PC-3 (cell line): ENCODE data around the gene RPS6KB1.

ENCODE experiments used
- EZH2phosphoT487 ChIP-seq: fragments of 300-600 bp; sonication (generic); IDR thresholded peaks from 2 replicates; pipeline ENCODE4 v1.6.1; 2018; ENCODE audit warnings: mild to moderate bottlenecking, antibody characterized with exemption, low read length, borderline replicate concordance
- TF ChIP-seq, protein P1 (sequence below): fragments of 300-600 bp; sonication (generic); conservative IDR thresholded peaks from 2 replicates; pipeline ENCODE4 v1.5.1; 2017; ENCODE audit warnings: antibody characterized with exemption, low read depth, mild to moderate bottlenecking, low read length

DNA sequence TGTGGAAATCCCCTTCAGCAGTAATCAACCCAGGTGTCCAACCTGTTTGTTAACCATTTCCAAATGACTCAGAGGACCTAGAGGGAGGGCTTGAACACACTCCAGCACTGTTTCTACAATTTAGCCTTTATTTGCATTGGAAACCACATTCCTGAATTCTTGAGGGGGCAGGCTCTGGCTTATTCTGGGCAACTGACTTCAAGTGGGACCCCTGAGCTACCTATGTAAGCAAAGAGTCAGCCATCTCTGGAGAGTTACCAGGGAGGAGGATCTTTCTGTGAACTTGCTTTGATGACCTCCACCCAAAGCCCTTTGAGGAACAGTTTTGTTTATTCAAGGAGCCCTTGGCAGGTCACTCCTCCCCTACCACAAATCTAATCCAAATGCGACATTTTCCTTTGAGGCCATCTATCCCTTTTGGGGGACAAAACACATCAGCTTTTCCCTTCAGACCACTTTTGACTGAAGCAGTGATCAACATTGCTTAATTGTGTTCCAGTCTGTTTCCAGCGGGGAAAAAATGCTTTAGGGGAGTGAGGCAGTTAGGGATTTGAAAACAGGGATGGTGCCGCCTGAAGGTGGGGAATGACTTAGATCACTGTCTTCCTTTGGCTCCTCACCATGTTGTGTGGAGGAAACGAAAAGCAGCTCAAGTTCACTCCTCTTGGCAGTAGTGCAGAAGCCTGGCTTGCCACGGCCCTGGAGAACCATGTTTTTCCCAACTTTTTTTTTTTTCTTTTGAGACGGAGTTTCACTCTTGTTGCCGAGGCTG is 46.3 kb upstream of the RPS6KB1 start:
- TF ChIP-seq, protein P1, sequence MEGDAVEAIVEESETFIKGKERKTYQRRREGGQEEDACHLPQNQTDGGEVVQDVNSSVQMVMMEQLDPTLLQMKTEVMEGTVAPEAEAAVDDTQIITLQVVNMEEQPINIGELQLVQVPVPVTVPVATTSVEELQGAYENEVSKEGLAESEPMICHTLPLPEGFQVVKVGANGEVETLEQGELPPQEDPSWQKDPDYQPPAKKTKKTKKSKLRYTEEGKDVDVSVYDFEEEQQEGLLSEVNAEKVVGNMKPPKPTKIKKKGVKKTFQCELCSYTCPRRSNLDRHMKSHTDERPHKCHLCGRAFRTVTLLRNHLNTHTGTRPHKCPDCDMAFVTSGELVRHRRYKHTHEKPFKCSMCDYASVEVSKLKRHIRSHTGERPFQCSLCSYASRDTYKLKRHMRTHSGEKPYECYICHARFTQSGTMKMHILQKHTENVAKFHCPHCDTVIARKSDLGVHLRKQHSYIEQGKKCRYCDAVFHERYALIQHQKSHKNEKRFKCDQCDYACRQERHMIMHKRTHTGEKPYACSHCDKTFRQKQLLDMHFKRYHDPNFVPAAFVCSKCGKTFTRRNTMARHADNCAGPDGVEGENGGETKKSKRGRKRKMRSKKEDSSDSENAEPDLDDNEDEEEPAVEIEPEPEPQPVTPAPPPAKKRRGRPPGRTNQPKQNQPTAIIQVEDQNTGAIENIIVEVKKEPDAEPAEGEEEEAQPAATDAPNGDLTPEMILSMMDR = no peak
- TF ChIP-seq EZH2phosphoT487 = no peak
